NCI-H748 treated with DMSO at 0.1 percent for 48 hours (cell line): ENCODE measurements around the gene CENPP.

Experiments
- DNase-seq: peaks from one replicate; lab custom pipeline; 2025; lab: John Stamatoyannopoulos, UW

Gene CENPP

GRCh38 chr9:92425474-92425873 is 99.7 kb downstream of the CENPP start:
- DNase-seq: no peak

GRCh38 chr9:92426501-92427145 is 100.9 kb downstream of the CENPP start:
- DNase-seq: peak; percentile 85

GRCh38 chr9:92429836-92430235 is 104.1 kb downstream of the CENPP start:
- DNase-seq: no peak

- no peak for DNase-seq
Measured at GRCh38 chr9:92432350-92432749, 106.6 kb downstream of the CENPP start.

- DNase-seq: no peak
Measured at GRCh38 chr9:92432972-92433548, 107.3 kb downstream of the CENPP start.

GRCh38 chr9:92435263-92435662 is 109.5 kb downstream of the CENPP start:
- no peak for DNase-seq

GRCh38 chr9:92438900-92439526 is 113.3 kb downstream of the CENPP start:
- no peak for DNase-seq

- no peak for DNase-seq
Measured at GRCh38 chr9:92439921-92440750, 114.4 kb downstream of the CENPP start.

GRCh38 chr9:92440751-92441046 is 114.9 kb downstream of the CENPP start:
- no peak for DNase-seq

- no peak for DNase-seq
Measured at GRCh38 chr9:92444841-92445240, 119.1 kb downstream of the CENPP start.

- no peak for DNase-seq
Measured at GRCh38 chr9:92446536-92446935, 120.8 kb downstream of the CENPP start.

- DNase-seq: peak; percentile 11
Measured at GRCh38 chr9:92455217-92455616, 129.5 kb downstream of the CENPP start.

GRCh38 chr9:92457576-92457975 is 131.8 kb downstream of the CENPP start:
- DNase-seq: no peak

- no peak for DNase-seq
Measured at GRCh38 chr9:92463387-92463786, 137.6 kb downstream of the CENPP start.

- no peak for DNase-seq
Measured at GRCh38 chr9:92463984-92464383, 138.2 kb downstream of the CENPP start.

- no peak for DNase-seq
Measured at GRCh38 chr9:92467041-92467440, 141.3 kb downstream of the CENPP start.

- DNase-seq: no peak
Measured at GRCh38 chr9:92467511-92467910, 141.8 kb downstream of the CENPP start.

- DNase-seq: no peak
Measured at GRCh38 chr9:92468206-92468605, 142.5 kb downstream of the CENPP start.

- no peak for DNase-seq
Measured at GRCh38 chr9:92474587-92474986, 148.8 kb downstream of the CENPP start.

GRCh38 chr9:92476962-92477361 is 151.2 kb downstream of the CENPP start:
- no peak for DNase-seq

- DNase-seq: no peak
Measured at GRCh38 chr9:92478783-92479182, 153.0 kb downstream of the CENPP start.

- DNase-seq: no peak
Measured at GRCh38 chr9:92479346-92479745, 153.6 kb downstream of the CENPP start.

- no peak for DNase-seq
Measured at GRCh38 chr9:92480291-92480771, 154.6 kb downstream of the CENPP start.
